Esophagus (tissue), 2 donors: ENCODE results near the gene ARPC4. TPM values are rescaled to one million over a fixed set of nuclear protein-coding genes. Genes with fewer than 3 reads are reported as not detected.

Experiments used
- H3K27ac ChIP-seq, 2 donors: one replicate each; pipeline ENCODE4 v1.5.1; 2013; ENCODE audit warnings: low read depth in 2 of 2, mild to moderate bottlenecking in 2 of 2, inconsistent platforms in 1 of 2, low read length in 1 of 2, moderate library complexity in 1 of 2
- H3K27me3 ChIP-seq, 2 donors: one replicate each; pipeline ENCODE4 v1.6.1; 2013; ENCODE audit warnings: low read length in 2 of 2, control low read depth in 1 of 2, mild to moderate bottlenecking in 1 of 2; ENCODE audit not compliant: insufficient read depth in 2 of 2, control insufficient read depth in 1 of 2
- H3K36me3 ChIP-seq, 2 donors: one replicate each; pipeline ENCODE4 v1.6.1; 2013; ENCODE audit warnings: low read length in 1 of 2; ENCODE audit not compliant: control insufficient read depth in 2 of 2, insufficient read depth in 2 of 2
- H3K4me1 ChIP-seq, 2 donors: one replicate each; pipeline ENCODE4 v1.6.1; 2013; ENCODE audit warnings: low read length in 1 of 2; ENCODE audit not compliant: control insufficient read depth in 2 of 2, insufficient read depth in 2 of 2
- H3K4me3 ChIP-seq, 2 donors: one replicate each; pipeline ENCODE4 v1.5.1; 2013; ENCODE audit warnings: low read length in 2 of 2, mild to moderate bottlenecking in 2 of 2, low read depth in 1 of 2, moderate library complexity in 1 of 2
- H3K9me3 ChIP-seq, 2 donors: one replicate each; pipeline ENCODE4 v1.6.1; 2013; ENCODE audit warnings: mild to moderate bottlenecking in 2 of 2, low read depth in 1 of 2, low read length in 1 of 2, moderate library complexity in 1 of 2; ENCODE audit not compliant: control insufficient read depth in 2 of 2, insufficient read depth in 1 of 2
- WGBS, 2 donors: extraction: QIAGEN DNeasy Blood & Tissue Kit; methylation state at CpG; one replicate each; pipeline ENCODE4 v1.1.7; 2013; 5-methylcytosine and 5-hydroxymethylcytosine counted together
- polyA plus RNA-seq, 2 donors: library from polyadenylated mRNA; stranded (reverse); fragments of 200-250 nt; gene quantifications; one replicate each; pipeline ENCODE4 v1.2.3, GENCODE V29; 2013
- donor health status: healthy with polysubstance abuse.
- donor health status: Bipolar disorder and iron deficiency.

Gene ARPC4
- polyA plus RNA-seq, 2 donors: 52.8 to 114 TPM

GRCh38 chr3:9786209-9786739 lies 6.6 kb upstream of the ARPC4 start:
- H3K4me1 ChIP-seq: peaks cover 2 to 4% of the 10 kb centered on the region in 2 donors
- no peak overlapping the region for H3K27ac ChIP-seq
- no peaks in the 10 kb centered on the region for H3K9me3 ChIP-seq
- WGBS, 2 donors: 95 to 97% methylated on average over 7 of the region's 7 CpGs
- no peaks in the 10 kb centered on the region for H3K27me3 ChIP-seq
- no peak overlapping the region for H3K4me3 ChIP-seq
- peaks cover 11 to 23% of the 10 kb centered on the region in 2 donors for H3K36me3 ChIP-seq

GRCh38 chr3:9786825-9787669 lies 5.8 kb upstream of the ARPC4 start:
- Histone ChIP-seq H3K4me1 (peaks cover 6 to 7% of the 10 kb centered on the region in 2 donors), H3K27me3 (no peaks in the 10 kb centered on the region), H3K4me3 (no peak overlapping the region), H3K36me3 (peaks cover 11 to 23% of the 10 kb centered on the region in 2 donors), H3K9me3 (no peaks in the 10 kb centered on the region), H3K27ac (no peak overlapping the region)
- 85 to 86% methylated on average over 13 of the region's 13 CpGs for WGBS, 2 donors

GRCh38 chr3:9787714-9788113 lies 5.2 kb upstream of the ARPC4 start:
- no peak overlapping the region for H3K27ac ChIP-seq
- H3K27me3 ChIP-seq: no peaks in the 10 kb centered on the region
- H3K9me3 ChIP-seq: no peaks in the 10 kb centered on the region
- WGBS, 2 donors: 83 to 85% methylated on average over 6 of the region's 6 CpGs
- H3K4me3 ChIP-seq: no peak overlapping the region
- peaks cover 11 to 23% of the 10 kb centered on the region in 2 donors for H3K36me3 ChIP-seq
- peaks cover 6 to 7% of the 10 kb centered on the region in 2 donors for H3K4me1 ChIP-seq

DNA sequence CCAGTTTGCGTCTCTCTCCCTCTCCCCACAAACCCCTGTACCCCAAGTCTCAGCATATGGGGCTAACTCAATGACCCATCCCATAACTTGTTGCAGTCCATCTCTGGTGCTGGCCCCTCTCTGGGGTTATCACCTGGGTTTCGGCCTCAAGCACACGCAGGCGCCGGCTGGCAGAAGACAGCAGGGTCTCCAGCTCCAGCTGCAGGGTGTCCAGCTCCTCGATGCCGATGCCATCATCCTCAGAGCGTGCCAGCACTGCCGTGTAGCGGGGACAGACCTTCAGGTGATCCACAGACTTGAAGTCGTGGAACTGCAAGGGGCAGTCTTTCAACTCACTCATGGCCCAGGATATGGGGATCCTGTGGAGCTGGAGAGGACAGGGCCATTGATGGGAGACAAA lies 1.8 kb upstream of the ARPC4 start:
- Histone ChIP-seq H3K36me3 (peaks cover 11 to 17% of the 10 kb centered on the region in 2 donors), H3K27ac (no peak overlapping the region), H3K27me3 (no peaks in the 10 kb centered on the region), H3K9me3 (no peaks in the 10 kb centered on the region), H3K4me1 (peaks cover 6 to 7% of the 10 kb centered on the region in 2 donors), H3K4me3 (no peak overlapping the region)
- 91 to 92% methylated on average over 11 of the region's 11 CpGs for WGBS, 2 donors

DNA sequence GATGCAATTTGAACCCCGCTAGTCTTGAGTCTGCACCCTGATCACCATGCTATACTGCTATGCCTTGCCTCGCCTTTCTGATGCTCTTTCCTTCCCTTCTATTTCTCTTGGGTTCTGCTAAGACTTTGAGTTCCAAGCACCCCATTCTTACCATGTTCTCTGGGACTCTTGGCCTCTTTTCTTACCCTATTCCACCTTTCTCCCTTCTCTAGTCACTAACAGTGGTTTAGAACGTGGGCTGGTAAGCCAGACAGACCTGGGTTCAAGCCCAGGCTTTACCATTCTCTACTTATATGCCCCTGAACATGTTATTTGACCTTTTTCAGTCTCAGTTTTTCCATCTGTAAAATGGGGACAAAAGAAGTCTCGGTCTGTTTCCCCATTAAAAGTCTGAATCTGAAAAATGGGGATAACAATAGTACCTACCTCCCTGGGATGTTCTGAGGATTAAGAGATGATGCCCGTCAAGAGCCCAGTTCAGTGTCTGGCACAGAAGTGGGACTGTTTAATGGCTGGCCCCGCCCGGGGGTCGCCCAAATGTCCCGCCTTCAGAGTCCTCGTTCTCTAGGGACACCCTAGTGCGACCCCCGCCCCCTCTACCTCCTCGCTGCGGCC lies 985 bp upstream of the ARPC4 start:
- Histone ChIP-seq H3K4me1 (peaks cover 6 to 7% of the 10 kb centered on the region in 2 donors), H3K36me3 (peaks cover 7 to 12% of the 10 kb centered on the region in 2 donors), H3K4me3 (peak overlapping the region; percentile 81 to 98), H3K27me3 (no peaks in the 10 kb centered on the region), H3K9me3 (no peaks in the 10 kb centered on the region), H3K27ac (peak overlapping the region; percentile 92 to 96)
- 13 to 15% methylated on average over 14 of the region's 14 CpGs for WGBS, 2 donors

DNA sequence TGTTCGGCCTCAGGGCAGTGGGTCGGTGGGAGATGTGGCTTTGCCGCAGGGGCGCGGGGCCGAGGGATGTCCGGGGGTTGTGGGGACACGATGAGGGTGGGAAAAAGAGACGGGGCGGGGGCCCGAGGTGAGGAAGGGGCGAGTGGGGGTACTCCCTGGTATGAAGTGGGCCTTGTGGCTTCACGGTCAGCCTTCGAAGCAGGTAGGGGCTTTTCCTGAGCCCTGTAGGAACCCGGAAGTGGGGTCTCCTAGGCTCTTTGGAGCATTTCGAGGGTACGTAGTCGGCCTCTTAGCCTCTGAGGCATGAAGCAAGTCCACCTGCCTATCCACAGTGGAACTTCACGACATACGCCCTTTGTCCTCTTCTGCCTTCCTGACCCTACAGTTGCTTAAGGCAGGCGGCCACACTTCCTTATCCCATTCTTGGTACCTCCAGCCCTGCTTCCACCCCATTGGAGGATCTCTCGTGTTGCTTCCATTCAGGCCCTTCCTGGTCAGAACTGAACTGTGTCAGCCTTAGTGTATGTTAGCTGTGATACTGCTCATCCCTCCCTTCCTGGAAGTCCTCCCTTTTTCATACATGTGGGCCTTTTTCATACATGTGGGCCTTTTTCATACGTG lies 389 bp downstream of the ARPC4 start:
- peak overlapping the region; percentile 81 to 98 for H3K4me3 ChIP-seq

GRCh38 chr3:9794400-9794799 lies 1.5 kb downstream of the ARPC4 start:
- H3K4me3 ChIP-seq: no peak overlapping the region
- 94% methylated on average over 11 of the region's 11 CpGs for WGBS, 2 donors
- H3K36me3 ChIP-seq: peaks cover 12 to 15% of the 10 kb centered on the region in 2 donors
- peaks cover 6 to 7% of the 10 kb centered on the region in 2 donors for H3K4me1 ChIP-seq
- no peak overlapping the region for H3K27ac ChIP-seq
- no peaks in the 10 kb centered on the region for H3K9me3 ChIP-seq
- no peaks in the 10 kb centered on the region for H3K27me3 ChIP-seq

More for the DNA sequence above, 389 bp downstream of the ARPC4 start:
- Histone ChIP-seq H3K27me3 (no peaks in the 10 kb centered on the region), H3K9me3 (no peaks in the 10 kb centered on the region), H3K36me3 (peaks cover 13 to 17% of the 10 kb centered on the region in 2 donors), H3K27ac (peak overlapping the region; percentile 92 to 96), H3K4me1 (peaks cover 6 to 7% of the 10 kb centered on the region in 2 donors)
- WGBS, 2 donors: 2 to 4% methylated on average over 19 to 23 of the region's 23 CpGs

GRCh38 chr3:9795207-9795606 lies 2.3 kb downstream of the ARPC4 start:
- peaks cover 12 to 17% of the 10 kb centered on the region in 2 donors for H3K36me3 ChIP-seq
- WGBS, 2 donors: 80 to 85% methylated on average over 5 of the region's 5 CpGs
- H3K4me3 ChIP-seq: no peak overlapping the region
- no peak overlapping the region for H3K27ac ChIP-seq
- H3K27me3 ChIP-seq: no peaks in the 10 kb centered on the region
- H3K9me3 ChIP-seq: no peaks in the 10 kb centered on the region
- H3K4me1 ChIP-seq: peaks cover 6 to 7% of the 10 kb centered on the region in 2 donors

- no peaks in the 10 kb centered on the region for H3K27me3 ChIP-seq
- H3K9me3 ChIP-seq: no peaks in the 10 kb centered on the region
- H3K4me1 ChIP-seq: no peaks in the 10 kb centered on the region
- H3K4me3 ChIP-seq: no peak overlapping the region
- 90 to 91% methylated on average over 12 of the region's 12 CpGs for WGBS, 2 donors
- peaks cover 12 to 23% of the 10 kb centered on the region in 2 donors for H3K36me3 ChIP-seq
- H3K27ac ChIP-seq: no peak overlapping the region
Observed at GRCh38 chr3:9797196-9797945, 4.5 kb downstream of the ARPC4 start.
